GM23338 (cell line): Measurements from ENCODE around the gene RFFL. TPM values are rescaled to one million over a fixed set of nuclear protein-coding genes. Genes with fewer than 3 reads are reported as not detected.

Experiments used
- ATAC-seq: fragments of 200-7000 bp; cut with Tn5 transposase; 3 replicates; pipeline ENCODE4 v1.9.1; 2020
- DNase-seq: peaks from one replicate; pipeline ENCODE4 v3.0.0-alpha.2; 2015; ENCODE audit warnings: low spot score
- H2AFZ ChIP-seq: fragments of 200-600 bp; sonication (generic); 2 replicates; pipeline ENCODE4 v1.8.0; 2016; ENCODE audit warnings: antibody characterized with exemption, mild to moderate bottlenecking, moderate library complexity
- H3F3A ChIP-seq: fragments of 200-600 bp; sonication (generic); replicated peaks from 2 replicates; pipeline ENCODE4 v1.8.0; 2017; ENCODE audit warnings: antibody characterized with exemption, mixed run types, low read depth
- H3K27ac ChIP-seq: fragments of 200-600 bp; sonication (generic); 2 replicates; pipeline ENCODE4 v1.6.1; 2016; ENCODE audit warnings: low read depth
- H3K27me3 ChIP-seq: fragments of 200-600 bp; sonication (generic); 2 replicates; pipeline ENCODE4 v1.8.0; 2016; ENCODE audit warnings: mild to moderate bottlenecking, mixed run types, moderate library complexity; ENCODE audit not compliant: insufficient read depth
- H3K36me3 ChIP-seq: fragments of 200-600 bp; sonication (generic); 2 replicates; pipeline ENCODE4 v1.8.0; 2016; ENCODE audit warnings: mild to moderate bottlenecking; ENCODE audit not compliant: insufficient read depth
- H3K4me1 ChIP-seq: fragments of 200-600 bp; sonication (generic); 2 replicates; pipeline ENCODE4 v1.8.0; 2016; ENCODE audit warnings: mild to moderate bottlenecking, moderate library complexity; ENCODE audit not compliant: insufficient read depth
- H3K4me2 ChIP-seq: fragments of 200-600 bp; sonication (generic); 2 replicates; pipeline ENCODE4 v1.7.1; 2017; ENCODE audit warnings: mixed run types
- H3K4me3 ChIP-seq: fragments of 200-600 bp; sonication (generic); 2 replicates; pipeline ENCODE4 v1.6.1; 2016; ENCODE audit warnings: mixed run types
- H3K79me2 ChIP-seq: fragments of 200-600 bp; sonication (generic); replicated peaks from 2 replicates; pipeline ENCODE4 v1.8.0; 2017; ENCODE audit warnings: mild to moderate bottlenecking; ENCODE audit not compliant: insufficient read depth
- H3K9me2 ChIP-seq: fragments of 200-600 bp; sonication (generic); 2 replicates; pipeline ENCODE4 v1.8.0; 2017; ENCODE audit not compliant: insufficient read depth
- H4K20me1 ChIP-seq: fragments of 200-600 bp; sonication (generic); replicated peaks from 2 replicates; pipeline ENCODE4 v1.8.0; 2017; ENCODE audit warnings: mild to moderate bottlenecking; ENCODE audit not compliant: insufficient read depth
- H3K27ac Mint-ChIP-seq: 2 replicates; pipeline ENCODE4 v1.8.0; 2020; ENCODE audit warnings: inconsistent platforms, mild to moderate bottlenecking, moderate library complexity, mixed read lengths
- H3K27me3 Mint-ChIP-seq: 3 replicates; pipeline ENCODE4 v1.8.0; 2022; ENCODE audit warnings: low read depth, mild to moderate bottlenecking, moderate library complexity, mixed read lengths, inconsistent platforms; ENCODE audit not compliant: insufficient read depth, poor library complexity
- H3K36me3 Mint-ChIP-seq: 3 replicates; pipeline ENCODE4 v1.8.0; 2021; ENCODE audit warnings: low read depth, mild to moderate bottlenecking, inconsistent platforms, moderate library complexity, mixed read lengths
- H3K4me1 Mint-ChIP-seq: 3 replicates; pipeline ENCODE4 v1.8.0; 2020; ENCODE audit warnings: mild to moderate bottlenecking, inconsistent platforms, mixed read lengths
- H3K4me3 Mint-ChIP-seq: 3 replicates; pipeline ENCODE4 v1.8.0; 2021; ENCODE audit warnings: moderate library complexity, mild to moderate bottlenecking, inconsistent platforms, mixed read lengths
- H3K9me3 Mint-ChIP-seq: 3 replicates; pipeline ENCODE4 v1.8.0; 2020; ENCODE audit warnings: moderate library complexity, mild to moderate bottlenecking, inconsistent platforms, mixed read lengths
- CREB1 ChIP-seq: fragments of 250-450 bp; sonication (Bioruptor Pico); IDR thresholded peaks from 2 replicates; pipeline ENCODE4 v1.5.0; 2020; ENCODE audit warnings: low read depth, mild to moderate bottlenecking, moderate library complexity
- CTCF ChIP-seq, 2 experiments: fragments of 200-600 bp in 1 of 2; sonication (generic) in 1 of 2; conservative IDR thresholded peaks; 2 replicates each; pipeline versions ENCODE4 v1.5.1 to v1.6.1; 2016 to 2017; ENCODE audit warnings: antibody characterized with exemption in 2 of 2, low read depth in 2 of 2, mild to moderate bottlenecking in 2 of 2, moderate library complexity in 1 of 2
- EZH2 ChIP-seq: fragments of 200-600 bp; sonication (generic); IDR thresholded peaks from one replicate; pipeline ENCODE4 v1.8.0; 2017; ENCODE audit warnings: antibody characterized with exemption, mild to moderate bottlenecking, low read depth; ENCODE audit not compliant: unreplicated experiment
- JUNB ChIP-seq: IDR thresholded peaks from one replicate; pipeline ENCODE4 v1.6.1; 2016; ENCODE audit warnings: antibody characterized with exemption; ENCODE audit not compliant: unreplicated experiment
- POLR2AphosphoS5 ChIP-seq: IDR thresholded peaks from 2 replicates; pipeline ENCODE4 v1.6.1; 2016; ENCODE audit warnings: antibody characterized with exemption, low read depth
- STAT1 ChIP-seq: IDR thresholded peaks from one replicate; pipeline ENCODE4 v1.6.1; 2016; ENCODE audit warnings: antibody characterized with exemption; ENCODE audit not compliant: unreplicated experiment
- ZNF331 ChIP-seq: fragments of 250-450 bp; sonication (Bioruptor Pico); IDR thresholded peaks from 2 replicates; pipeline ENCODE4 v1.5.0; 2020; ENCODE audit warnings: low read depth, mild to moderate bottlenecking, moderate library complexity
- polyA plus RNA-seq: library from polyadenylated mRNA; unstranded; fragments of >200 nt; fragmentation: Nextera tagmentation; extraction: Ambion mirVana; gene quantifications from 2 replicates; pipeline ENCODE4 v1.2.1, GENCODE V29; 2016
- total RNA-seq: library from RNA; depleted of rRNA; stranded (reverse); fragments of >200 nt; shearing (Covaris generic); gene quantifications from 2 replicates; pipeline ENCODE4 v1.2.3, GENCODE V29; 2014
- TF ChIP-seq, protein P1 (sequence below): fragments of 250-450 bp; sonication (Bioruptor Pico); IDR thresholded peaks from 2 replicates; pipeline ENCODE4 v1.5.0; 2020; ENCODE audit warnings: mild to moderate bottlenecking, moderate library complexity
- TF ChIP-seq, protein P2 (sequence below): IDR thresholded peaks from one replicate; pipeline ENCODE4 v1.6.1; 2018; ENCODE audit warnings: antibody characterized with exemption; ENCODE audit not compliant: unreplicated experiment

Gene RFFL
- total and polyA plus RNA-seq, 2 experiments from 2014 or later = 4.1 to 22.2 TPM

GRCh38 chr17:35053204-35053603 is 10.3 kb downstream of the RFFL start:
- H3K36me3 ChIP-seq = no peaks in the 10 kb centered on the region; the same call in 1 of the 2 replicates
- Mint-ChIP-seq H3K9me3 (no peaks in the 10 kb centered on the region), H3K27ac (no peak overlapping the region), H3K27me3 (no peaks in the 10 kb centered on the region), H3K36me3 (0 out of 3 replicates have a peak, but pooled peaks cover 3% of the 10 kb centered on the region), H3K4me3 (no peak overlapping the region), H3K4me1 (peaks cover 26% of the 10 kb centered on the region)
- H3K4me3 ChIP-seq = no peak overlapping the region
- H3K9me2 ChIP-seq = no peaks in the 10 kb centered on the region
- no peak overlapping the region for H3K4me2 ChIP-seq
- no peaks in the 10 kb centered on the region for H3K79me2 ChIP-seq
- no peak overlapping the region for H2AFZ ChIP-seq
- 0 out of 2 replicates have a peak, but pooled peaks cover 3% of the 10 kb centered on the region for H3F3A ChIP-seq
- no peak overlapping the region for H3K27ac ChIP-seq
- H3K27me3 ChIP-seq = no peaks in the 10 kb centered on the region
- no peaks in the 10 kb centered on the region; the same call in 1 of the 2 replicates for H4K20me1 ChIP-seq
- peaks cover 6% of the 10 kb centered on the region for H3K4me1 ChIP-seq
- DNase-seq = no peak
- TF ChIP-seq JUNB (no peak), POLR2AphosphoS5 (no peak)
- ATAC-seq = no peak

DNA sequence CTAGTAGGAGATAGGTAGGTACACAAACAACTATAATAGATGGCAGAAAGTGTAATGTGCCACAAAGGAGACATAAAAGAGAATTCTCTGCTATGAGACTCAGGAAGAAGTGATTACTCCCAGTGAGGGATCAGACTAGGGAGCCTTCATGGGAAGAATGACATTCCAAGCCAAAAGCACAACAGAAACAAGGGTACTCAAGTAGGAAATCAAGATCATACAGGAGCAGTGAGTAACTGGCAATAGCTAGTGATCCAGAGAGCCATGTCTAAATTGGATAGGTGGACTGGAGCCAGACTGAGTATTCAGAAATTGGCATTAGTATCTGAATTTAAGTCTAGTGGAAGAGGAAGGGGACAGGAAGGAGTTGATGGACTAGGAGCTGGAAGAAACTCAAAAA is 10.7 kb downstream of the RFFL start:
- Mint-ChIP-seq H3K4me3 (no peak overlapping the region), H3K27me3 (no peaks in the 10 kb centered on the region), H3K4me1 (peaks cover 26% of the 10 kb centered on the region), H3K36me3 (0 out of 3 replicates have a peak, but pooled peaks cover 3% of the 10 kb centered on the region), H3K27ac (no peak overlapping the region), H3K9me3 (no peaks in the 10 kb centered on the region)
- H4K20me1 ChIP-seq = no peaks in the 10 kb centered on the region; the same call in 1 of the 2 replicates
- no peak for ATAC-seq
- no peak for TF ChIP-seq ZNF331 (CRISPR knock-in tag)
- TF ChIP-seq CTCF (conservative IDR thresholded peaks at IDR 0.05; ENCODE audit: low read depth in 2 of 2) = no peak
- no peak for TF ChIP-seq CREB1 (CRISPR knock-in tag)
- TF ChIP-seq, protein P1, sequence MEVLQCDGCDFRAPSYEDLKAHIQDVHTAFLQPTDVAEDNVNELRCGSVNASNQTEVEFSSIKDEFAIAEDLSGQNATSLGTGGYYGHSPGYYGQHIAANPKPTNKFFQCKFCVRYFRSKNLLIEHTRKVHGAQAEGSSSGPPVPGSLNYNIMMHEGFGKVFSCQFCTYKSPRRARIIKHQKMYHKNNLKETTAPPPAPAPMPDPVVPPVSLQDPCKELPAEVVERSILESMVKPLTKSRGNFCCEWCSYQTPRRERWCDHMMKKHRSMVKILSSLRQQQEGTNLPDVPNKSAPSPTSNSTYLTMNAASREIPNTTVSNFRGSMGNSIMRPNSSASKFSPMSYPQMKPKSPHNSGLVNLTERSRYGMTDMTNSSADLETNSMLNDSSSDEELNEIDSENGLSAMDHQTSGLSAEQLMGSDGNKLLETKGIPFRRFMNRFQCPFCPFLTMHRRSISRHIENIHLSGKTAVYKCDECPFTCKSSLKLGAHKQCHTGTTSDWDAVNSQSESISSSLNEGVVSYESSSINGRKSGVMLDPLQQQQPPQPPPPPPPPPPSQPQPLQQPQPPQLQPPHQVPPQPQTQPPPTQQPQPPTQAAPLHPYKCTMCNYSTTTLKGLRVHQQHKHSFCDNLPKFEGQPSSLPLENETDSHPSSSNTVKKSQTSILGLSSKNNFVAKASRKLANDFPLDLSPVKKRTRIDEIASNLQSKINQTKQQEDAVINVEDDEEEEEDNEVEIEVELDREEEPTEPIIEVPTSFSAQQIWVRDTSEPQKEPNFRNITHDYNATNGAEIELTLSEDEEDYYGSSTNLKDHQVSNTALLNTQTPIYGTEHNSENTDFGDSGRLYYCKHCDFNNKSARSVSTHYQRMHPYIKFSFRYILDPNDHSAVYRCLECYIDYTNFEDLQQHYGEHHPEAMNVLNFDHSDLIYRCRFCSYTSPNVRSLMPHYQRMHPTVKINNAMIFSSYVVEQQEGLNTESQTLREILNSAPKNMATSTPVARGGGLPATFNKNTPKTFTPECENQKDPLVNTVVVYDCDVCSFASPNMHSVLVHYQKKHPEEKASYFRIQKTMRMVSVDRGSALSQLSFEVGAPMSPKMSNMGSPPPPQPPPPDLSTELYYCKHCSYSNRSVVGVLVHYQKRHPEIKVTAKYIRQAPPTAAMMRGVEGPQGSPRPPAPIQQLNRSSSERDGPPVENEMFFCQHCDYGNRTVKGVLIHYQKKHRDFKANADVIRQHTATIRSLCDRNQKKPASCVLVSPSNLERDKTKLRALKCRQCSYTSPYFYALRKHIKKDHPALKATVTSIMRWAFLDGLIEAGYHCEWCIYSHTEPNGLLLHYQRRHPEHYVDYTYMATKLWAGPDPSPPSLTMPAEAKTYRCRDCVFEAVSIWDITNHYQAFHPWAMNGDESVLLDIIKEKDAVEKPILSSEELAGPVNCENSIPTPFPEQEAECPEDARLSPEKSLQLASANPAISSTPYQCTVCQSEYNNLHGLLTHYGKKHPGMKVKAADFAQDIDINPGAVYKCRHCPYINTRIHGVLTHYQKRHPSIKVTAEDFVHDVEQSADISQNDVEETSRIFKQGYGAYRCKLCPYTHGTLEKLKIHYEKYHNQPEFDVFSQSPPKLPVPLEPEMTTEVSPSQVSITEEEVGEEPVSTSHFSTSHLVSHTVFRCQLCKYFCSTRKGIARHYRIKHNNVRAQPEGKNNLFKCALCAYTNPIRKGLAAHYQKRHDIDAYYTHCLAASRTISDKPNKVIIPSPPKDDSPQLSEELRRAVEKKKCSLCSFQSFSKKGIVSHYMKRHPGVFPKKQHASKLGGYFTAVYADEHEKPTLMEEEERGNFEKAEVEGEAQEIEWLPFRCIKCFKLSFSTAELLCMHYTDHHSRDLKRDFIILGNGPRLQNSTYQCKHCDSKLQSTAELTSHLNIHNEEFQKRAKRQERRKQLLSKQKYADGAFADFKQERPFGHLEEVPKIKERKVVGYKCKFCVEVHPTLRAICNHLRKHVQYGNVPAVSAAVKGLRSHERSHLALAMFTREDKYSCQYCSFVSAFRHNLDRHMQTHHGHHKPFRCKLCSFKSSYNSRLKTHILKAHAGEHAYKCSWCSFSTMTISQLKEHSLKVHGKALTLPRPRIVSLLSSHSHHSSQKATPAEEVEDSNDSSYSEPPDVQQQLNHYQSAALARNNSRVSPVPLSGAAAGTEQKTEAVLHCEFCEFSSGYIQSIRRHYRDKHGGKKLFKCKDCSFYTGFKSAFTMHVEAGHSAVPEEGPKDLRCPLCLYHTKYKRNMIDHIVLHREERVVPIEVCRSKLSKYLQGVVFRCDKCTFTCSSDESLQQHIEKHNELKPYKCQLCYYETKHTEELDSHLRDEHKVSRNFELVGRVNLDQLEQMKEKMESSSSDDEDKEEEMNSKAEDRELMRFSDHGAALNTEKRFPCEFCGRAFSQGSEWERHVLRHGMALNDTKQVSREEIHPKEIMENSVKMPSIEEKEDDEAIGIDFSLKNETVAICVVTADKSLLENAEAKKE (CRISPR knock-in tag) = no peak
- TF ChIP-seq STAT1 = no peak
- TF ChIP-seq JUNB = no peak
- TF ChIP-seq, protein P2, sequence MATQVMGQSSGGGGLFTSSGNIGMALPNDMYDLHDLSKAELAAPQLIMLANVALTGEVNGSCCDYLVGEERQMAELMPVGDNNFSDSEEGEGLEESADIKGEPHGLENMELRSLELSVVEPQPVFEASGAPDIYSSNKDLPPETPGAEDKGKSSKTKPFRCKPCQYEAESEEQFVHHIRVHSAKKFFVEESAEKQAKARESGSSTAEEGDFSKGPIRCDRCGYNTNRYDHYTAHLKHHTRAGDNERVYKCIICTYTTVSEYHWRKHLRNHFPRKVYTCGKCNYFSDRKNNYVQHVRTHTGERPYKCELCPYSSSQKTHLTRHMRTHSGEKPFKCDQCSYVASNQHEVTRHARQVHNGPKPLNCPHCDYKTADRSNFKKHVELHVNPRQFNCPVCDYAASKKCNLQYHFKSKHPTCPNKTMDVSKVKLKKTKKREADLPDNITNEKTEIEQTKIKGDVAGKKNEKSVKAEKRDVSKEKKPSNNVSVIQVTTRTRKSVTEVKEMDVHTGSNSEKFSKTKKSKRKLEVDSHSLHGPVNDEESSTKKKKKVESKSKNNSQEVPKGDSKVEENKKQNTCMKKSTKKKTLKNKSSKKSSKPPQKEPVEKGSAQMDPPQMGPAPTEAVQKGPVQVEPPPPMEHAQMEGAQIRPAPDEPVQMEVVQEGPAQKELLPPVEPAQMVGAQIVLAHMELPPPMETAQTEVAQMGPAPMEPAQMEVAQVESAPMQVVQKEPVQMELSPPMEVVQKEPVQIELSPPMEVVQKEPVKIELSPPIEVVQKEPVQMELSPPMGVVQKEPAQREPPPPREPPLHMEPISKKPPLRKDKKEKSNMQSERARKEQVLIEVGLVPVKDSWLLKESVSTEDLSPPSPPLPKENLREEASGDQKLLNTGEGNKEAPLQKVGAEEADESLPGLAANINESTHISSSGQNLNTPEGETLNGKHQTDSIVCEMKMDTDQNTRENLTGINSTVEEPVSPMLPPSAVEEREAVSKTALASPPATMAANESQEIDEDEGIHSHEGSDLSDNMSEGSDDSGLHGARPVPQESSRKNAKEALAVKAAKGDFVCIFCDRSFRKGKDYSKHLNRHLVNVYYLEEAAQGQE = no peak
- TF ChIP-seq EZH2 = no peak
- H3K4me1 ChIP-seq = peaks cover 6% of the 10 kb centered on the region
- H3K4me3 ChIP-seq = no peak overlapping the region
- H3K4me2 ChIP-seq = no peak overlapping the region
- no peaks in the 10 kb centered on the region for H3K79me2 ChIP-seq
- no peak overlapping the region for H3K27ac ChIP-seq
- H2AFZ ChIP-seq = no peak overlapping the region
- 0 out of 2 replicates have a peak, but pooled peaks cover 3% of the 10 kb centered on the region for H3F3A ChIP-seq
- no peaks in the 10 kb centered on the region; the same call in 1 of the 2 replicates for H3K36me3 ChIP-seq
- H3K9me2 ChIP-seq = no peaks in the 10 kb centered on the region
- DNase-seq = no peak
- no peaks in the 10 kb centered on the region for H3K27me3 ChIP-seq
